IMR-90 (cell line): Measurements from ENCODE around the gene NKPD1. TPM values are rescaled to one million over a fixed set of nuclear protein-coding genes. Genes with fewer than 3 reads are reported as not detected.

ENCODE experiments used
- ATAC-seq: fragments of 200-7000 bp; cut with Tn5 transposase; 2 replicates; pipeline ENCODE4 v1.9.1; 2020; ENCODE audit warnings: low read depth, mild to moderate bottlenecking, moderate library complexity
- BruUV-seq: library from RNA; stranded (reverse); fragments of 400-500 nt; replicated peaks from 2 replicates; lab custom pipeline; 2021; lab: Mats Ljungman, UMichigan
- CTCF ChIA-PET: fragments of 300-600 bp; formaldehyde crosslinking; extraction: SDS; loops from one replicate; lab custom pipeline; 2021; ENCODE audit warnings: antibody characterized with exemption; lab: Yijun Ruan, JAX
- POLR2A ChIA-PET: fragments of 300-600 bp; sonication (Branson Sonifier 250); formaldehyde crosslinking; loops from one replicate; lab custom pipeline; 2022; ENCODE audit warnings: antibody characterized with exemption; ENCODE audit not compliant: unreplicated experiment; lab: Charles Lee
- DNase-seq: peaks from one replicate; pipeline ENCODE4 v3.0.0; 2013
- H2AFZ ChIP-seq: replicated peaks from 2 replicates; pipeline ENCODE3; 2013; ENCODE audit warnings: low read length, mild to moderate bottlenecking; ENCODE audit not compliant: poor library complexity
- H2AK5ac ChIP-seq: 2 replicates; pipeline ENCODE4 v1.6.1; 2013; ENCODE audit warnings: low read depth, low read length, inconsistent platforms
- H2AK9ac ChIP-seq: replicated peaks from 2 replicates; pipeline ENCODE3; 2013; ENCODE audit warnings: mild to moderate bottlenecking, low read depth, low read length, moderate library complexity; ENCODE audit not compliant: poor library complexity
- H2BK120ac ChIP-seq: 2 replicates; pipeline ENCODE4 v1.6.1; 2013; ENCODE audit warnings: low read depth, low read length, inconsistent platforms
- H2BK15ac ChIP-seq: 3 replicates; pipeline ENCODE4 v1.6.1; 2013; ENCODE audit warnings: low read depth, low read length, inconsistent platforms
- H2BK20ac ChIP-seq: 2 replicates; pipeline ENCODE4 v1.6.1; 2013; ENCODE audit warnings: low read depth, mild to moderate bottlenecking, inconsistent platforms, low read length, moderate library complexity
- H2BK5ac ChIP-seq: 2 replicates; pipeline ENCODE4 v1.6.1; 2013; ENCODE audit warnings: mild to moderate bottlenecking, low read depth, low read length, inconsistent platforms; ENCODE audit not compliant: poor library complexity, severe bottlenecking
- H3K14ac ChIP-seq: replicated peaks from 2 replicates; pipeline ENCODE4 v1.6.1; 2013; ENCODE audit warnings: low read depth, low read length, inconsistent platforms
- H3K18ac ChIP-seq: 2 replicates; pipeline ENCODE4 v1.6.1; 2013; ENCODE audit warnings: low read depth, low read length, control low read depth
- H3K23ac ChIP-seq: 2 replicates; pipeline ENCODE4 v1.6.1; 2013; ENCODE audit warnings: low read depth, low read length, inconsistent platforms
- H3K27ac ChIP-seq: 2 replicates; pipeline ENCODE4 v1.5.1; 2013; ENCODE audit warnings: mild to moderate bottlenecking, control low read depth, low read length; ENCODE audit not compliant: insufficient read depth
- H3K27me3 ChIP-seq: 2 replicates; pipeline ENCODE4 v1.6.1; 2013; ENCODE audit warnings: low read length; ENCODE audit not compliant: control insufficient read depth, insufficient read depth
- H3K36me3 ChIP-seq: 2 replicates; pipeline ENCODE4 v1.6.1; 2013; ENCODE audit warnings: low read length, mixed read lengths; ENCODE audit not compliant: control insufficient read depth, insufficient read depth
- H3K4ac ChIP-seq: 2 replicates; pipeline ENCODE4 v1.6.1; 2013; ENCODE audit warnings: low read depth, low read length, inconsistent platforms
- H3K4me1 ChIP-seq: 2 replicates; pipeline ENCODE4 v1.6.1; 2013; ENCODE audit warnings: low read length, mixed read lengths; ENCODE audit not compliant: control insufficient read depth, insufficient read depth
- H3K4me2 ChIP-seq: 2 replicates; pipeline ENCODE4 v1.6.1; 2013; ENCODE audit warnings: low read depth, mild to moderate bottlenecking, control low read depth, low read length, moderate library complexity
- H3K4me3 ChIP-seq: 2 replicates; pipeline ENCODE4 v1.5.1; 2013; ENCODE audit warnings: low read depth, mild to moderate bottlenecking, control low read depth, low read length, moderate library complexity; ENCODE audit not compliant: insufficient read depth
- H3K56ac ChIP-seq: 2 replicates; pipeline ENCODE4 v1.6.1; 2013; ENCODE audit warnings: low read length, inconsistent platforms; ENCODE audit not compliant: insufficient read depth; ENCODE audit errors: extremely low read depth
- H3K79me1 ChIP-seq, 2 experiments: 2 replicates each; pipeline ENCODE4 v1.6.1; 2013; ENCODE audit warnings: low read length in 2 of 2, inconsistent platforms in 1 of 2, low read depth in 1 of 2
- H3K9ac ChIP-seq: 2 replicates; pipeline ENCODE4 v1.6.1; 2013; ENCODE audit warnings: low read depth, low read length, control low read depth
- H3K9me1 ChIP-seq: 2 replicates; pipeline ENCODE4 v1.6.1; 2013; ENCODE audit warnings: low read length, inconsistent platforms; ENCODE audit not compliant: insufficient read depth
- H3K9me3 ChIP-seq: 2 replicates; pipeline ENCODE4 v1.6.1; 2013; ENCODE audit warnings: low read length; ENCODE audit not compliant: control insufficient read depth, insufficient read depth
- H4K20me1 ChIP-seq: 2 replicates; pipeline ENCODE4 v1.6.1; 2013; ENCODE audit warnings: low read length, inconsistent platforms; ENCODE audit not compliant: insufficient read depth
- H4K5ac ChIP-seq: 2 replicates; pipeline ENCODE4 v1.6.1; 2013; ENCODE audit warnings: mild to moderate bottlenecking, low read depth, low read length, control low read depth
- H4K8ac ChIP-seq, 2 experiments: 2 replicates each; pipeline ENCODE4 v1.6.1; 2013; ENCODE audit warnings: low read depth in 2 of 2, low read length in 2 of 2, control low read depth in 1 of 2, inconsistent platforms in 1 of 2
- H4K91ac ChIP-seq: 2 replicates; pipeline ENCODE4 v1.6.1; 2013; ENCODE audit warnings: low read depth, low read length, inconsistent platforms; ENCODE audit not compliant: insufficient read depth
- CEBPB ChIP-seq: IDR thresholded peaks from 2 replicates; pipeline ENCODE4 v1.6.1; 2012; ENCODE audit warnings: low read depth, low read length, improper control_type of control experiment
- CHD1 ChIP-seq: IDR thresholded peaks from 2 replicates; pipeline ENCODE4 v1.6.1; 2012; ENCODE audit warnings: low read depth, low read length, improper control_type of control experiment
- CTCF ChIP-seq: conservative IDR thresholded peaks from 2 replicates; pipeline ENCODE4 v1.5.1; 2012; ENCODE audit warnings: mild to moderate bottlenecking, low read depth, low read length, improper control_type of control experiment
- ELK1 ChIP-seq: fragments of 150-350 bp; IDR thresholded peaks from 2 replicates; pipeline ENCODE4 v1.6.1; 2016; ENCODE audit warnings: low read depth, mild to moderate bottlenecking, low read length, moderate library complexity, borderline replicate concordance
- FOS ChIP-seq: fragments of 150-350 bp; IDR thresholded peaks from 2 replicates; pipeline ENCODE4 v1.6.1; 2016; ENCODE audit warnings: low read depth, low read length
- NFE2L2 ChIP-seq: fragments of 150-350 bp; IDR thresholded peaks from 2 replicates; pipeline ENCODE4 v1.6.1; 2016; ENCODE audit warnings: low read depth, mild to moderate bottlenecking, low read length
- POLR2A ChIP-seq: IDR thresholded peaks from 2 replicates; pipeline ENCODE4 v1.6.1; 2012; ENCODE audit warnings: mild to moderate bottlenecking, low read depth, low read length
- RCOR1 ChIP-seq: IDR thresholded peaks from 2 replicates; pipeline ENCODE4 v1.6.1; 2012; ENCODE audit warnings: mild to moderate bottlenecking, low read length, improper control_type of control experiment; ENCODE audit not compliant: insufficient replicate concordance
- SMC3 ChIP-seq: fragments of 150-350 bp; IDR thresholded peaks from 2 replicates; pipeline ENCODE4 v1.6.1; 2016; ENCODE audit warnings: low read depth, mild to moderate bottlenecking, antibody characterized with exemption, low read length, moderate library complexity
- WGBS, 2 experiments: methylation state at CpG; one replicate each; pipeline versions ENCODE4 v1.1.5 to v1.1.7; 2013; ENCODE audit warnings: missing lambda C conversion rate in 2 of 2; ENCODE audit not compliant: insufficient read length in 1 of 2; ENCODE audit errors: extremely low coverage in 2 of 2; 5-methylcytosine and 5-hydroxymethylcytosine counted together
- dilution Hi-C: fragments of 300-500 bp; cut with HindIII; formaldehyde crosslinking; loops from one replicate; pipeline ENCODE4 v1.14.3; 2018; ENCODE audit warnings: low sequenced_read_pairs; ENCODE audit not compliant: unreplicated experiment
- in situ Hi-C: fragments of 300-500 bp; cut with MboI; formaldehyde crosslinking; loops from 3 replicates; pipeline ENCODE4 v1.14.3; 2019; ENCODE audit warnings: low sequenced_read_pairs, inconsistent platforms, mixed read lengths
- intact Hi-C: fragments of 100-400 bp; cut with micrococcal nuclease; formaldehyde crosslinking; loops from 2 replicates; pipeline ENCODE4 v1.10.0; 2022
- polyA plus RNA-seq, 3 experiments: library from polyadenylated mRNA; depleted of rRNA; stranded (reverse); fragments of >200 nt; gene quantifications; 2 replicates each; pipeline ENCODE4 v1.2.3, GENCODE V29; 2012; ENCODE audit warnings: low replicate concordance in 1 of 3
- total RNA-seq: library from RNA; depleted of rRNA; stranded (reverse); fragments of >200 nt; gene quantifications from 2 replicates; pipeline ENCODE4 v1.2.3, GENCODE V29; 2012

Gene NKPD1
- total and polyA plus RNA-seq, 2 of the 4 experiments (the other 2 are of a cell fraction): under 0.01 to 0.09 TPM

- no peak overlapping the region for H2AK5ac ChIP-seq
- ChIA-PET CTCF (no interaction called here), POLR2A (no interaction called here)
- no peak for ATAC-seq
- H2AK9ac ChIP-seq: no peak overlapping the region
- dilution Hi-C loops: no loop called here
- H2BK120ac ChIP-seq: no peak overlapping the region
- no peak overlapping the region for H3K9ac ChIP-seq
- H4K91ac ChIP-seq: no peak overlapping the region
- H4K8ac ChIP-seq: no peak overlapping the region
- no peak overlapping the region for H2AFZ ChIP-seq
- H3K14ac ChIP-seq: no peak overlapping the region
- H3K79me1 ChIP-seq: no peaks in the 10 kb centered on the region
- no peak overlapping the region for H3K27ac ChIP-seq
- TF ChIP-seq FOS: no peak
- TF ChIP-seq NFE2L2: no peak
- TF ChIP-seq ELK1: no peak
- no peak for TF ChIP-seq CEBPB
- no peak for TF ChIP-seq POLR2A
- no peak for TF ChIP-seq RCOR1
- TF ChIP-seq CTCF: no peak
- TF ChIP-seq CHD1: no peak
- no peak for TF ChIP-seq SMC3
- H3K4ac ChIP-seq: no peak overlapping the region
- no peak overlapping the region for H3K23ac ChIP-seq
- WGBS, 2 experiments: 85% methylated on average over 9 of the region's 11 CpGs; no CpG with 5 or more reads in 1 of the 2 experiments
- no TSS peak for BruUV-seq
- in situ Hi-C loops: no loop called here
- H3K36me3 ChIP-seq: no peaks in the 10 kb centered on the region
- H4K20me1 ChIP-seq: peaks cover 10% of the 10 kb centered on the region
- H3K18ac ChIP-seq: no peak overlapping the region
- H2BK20ac ChIP-seq: no peak overlapping the region
- no peak overlapping the region for H2BK5ac ChIP-seq
- no peak overlapping the region for H3K4me2 ChIP-seq
- H3K4me1 ChIP-seq: peaks cover 16% of the 10 kb centered on the region
- no peak overlapping the region for H3K56ac ChIP-seq
- no peak overlapping the region for H2BK15ac ChIP-seq
- no peak overlapping the region for H4K5ac ChIP-seq
- DNase-seq: no peak
- H3K9me1 ChIP-seq: 0 out of 2 replicates have a peak, but pooled peaks cover 7% of the 10 kb centered on the region
- no peaks in the 10 kb centered on the region for H3K9me3 ChIP-seq
- intact Hi-C loops: no loop called here
- H3K4me3 ChIP-seq: no peak overlapping the region
- H3K27me3 ChIP-seq: peaks cover 37% of the 10 kb centered on the region
Observed at GRCh38 chr19:45156751-45157150, 4.0 kb downstream of the NKPD1 start.
